Thyroid gland (tissue), 4 donors: ENCODE data around the gene MAPRE3.

Experiments used
- CTCF ChIP-seq, 6 experiments: fragments of 200-600 bp in 3 of 6; fragments of 450-650 bp in 3 of 6; sonication (generic) in 3 of 6; IDR thresholded peaks; one replicate each; pipeline ENCODE4 v1.5.1; 2016 to 2019; ENCODE audit warnings: antibody characterized with exemption in 6 of 6, mild to moderate bottlenecking in 2 of 6, inconsistent platforms in 1 of 6, moderate library complexity in 1 of 6
- POLR2A ChIP-seq, 2 donors: fragments of 450-650 bp; IDR thresholded peaks; one replicate each; pipeline ENCODE4 v1.6.1; 2017; ENCODE audit warnings: antibody characterized with exemption in 2 of 2, mild to moderate bottlenecking in 2 of 2, moderate library complexity in 1 of 2

- no peak for TF ChIP-seq CTCF (IDR thresholded peaks at IDR 0.05)
- no peak for TF ChIP-seq POLR2A (IDR thresholded peaks at IDR 0.05)
Measured at GRCh38 chr2:26938399-26939118, 31.9 kb upstream of the MAPRE3 start.
